Suppressor macrophage (primary cell): ENCODE results near the gene KIF1C.
"Not testable (repeated sequence)": the region's sequence is repeated elsewhere in the genome, so short reads cannot be mapped to it uniquely, and the experiment has no call there.

Experiments
- DNase-seq, 4 experiments: peaks; one replicate each; pipeline ENCODE4 v3.0.0-alpha.2; 2020 to 2022

Gene KIF1C

GRCh38 chr17:5045496-5045895 lies 47.7 kb downstream of the KIF1C start:
- no peak for DNase-seq

GRCh38 chr17:5047446-5047845 lies 49.7 kb downstream of the KIF1C start:
- DNase-seq: no peak

GRCh38 chr17:5049314-5049841 lies 51.6 kb downstream of the KIF1C start:
- DNase-seq: no peak

- no peak for DNase-seq
Observed at GRCh38 chr17:5050278-5050677, 52.5 kb downstream of the KIF1C start.

- no peak for DNase-seq
Observed at GRCh38 chr17:5055543-5055942, 57.8 kb downstream of the KIF1C start.

GRCh38 chr17:5065227-5065744 lies 67.5 kb downstream of the KIF1C start:
- DNase-seq: no peak

GRCh38 chr17:5068236-5068635 lies 70.5 kb downstream of the KIF1C start:
- DNase-seq: peak in 2 of 4 experiments; percentile 51 to 62

DNA sequence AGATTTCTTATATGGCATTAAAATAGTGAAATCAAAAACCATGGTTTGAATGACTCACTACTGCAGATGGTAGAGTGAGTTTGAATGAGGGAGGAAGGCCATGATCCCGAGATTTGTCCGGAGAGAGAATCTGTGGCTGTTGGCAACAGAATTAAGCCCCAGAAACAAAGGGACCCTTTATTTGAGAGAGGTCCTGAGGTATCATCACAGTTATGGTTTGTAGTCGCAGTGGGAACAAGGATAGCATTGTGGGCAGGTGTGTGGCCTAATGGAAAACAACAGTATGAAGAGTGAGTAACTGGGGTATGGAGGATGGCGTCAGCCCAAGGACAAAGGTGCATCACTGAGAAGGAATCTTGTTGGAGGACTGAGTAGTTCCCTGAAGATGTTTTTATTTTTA lies 72.0 kb downstream of the KIF1C start:
- no peak for DNase-seq

DNA sequence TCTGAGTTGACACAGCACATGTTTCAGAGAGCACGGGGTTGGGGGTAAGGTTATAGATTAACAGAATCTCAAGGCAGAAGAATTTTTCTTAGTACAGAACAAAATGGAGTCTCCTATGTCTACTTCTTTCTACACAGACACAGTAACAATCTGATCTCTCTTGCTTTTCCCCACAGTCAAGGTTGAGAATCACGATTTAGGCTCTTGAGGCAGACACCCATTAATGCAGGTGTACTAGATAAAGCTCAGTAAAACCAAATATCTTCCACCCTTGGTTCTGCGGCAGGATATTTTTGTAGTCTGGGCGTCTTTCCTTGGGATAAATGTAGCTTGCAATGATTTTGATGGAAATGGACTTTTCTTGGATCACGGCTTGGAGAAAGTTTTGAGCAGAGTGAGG lies 77.7 kb downstream of the KIF1C start:
- not testable (repeated sequence) for DNase-seq

GRCh38 chr17:5077275-5077674 lies 79.5 kb downstream of the KIF1C start:
- not testable (repeated sequence) for DNase-seq

- no peak for DNase-seq
Observed at GRCh38 chr17:5077781-5078105, 80.0 kb downstream of the KIF1C start.
